Panc1 (cell line): Measurements from ENCODE around the gene R3HDM2.

ENCODE experiments used
- CTCF ChIP-seq: fragments of 450-650 bp; IDR thresholded peaks from 2 replicates; pipeline ENCODE4 v1.5.1; 2017; ENCODE audit warnings: mild to moderate bottlenecking
- POLR2AphosphoS5 ChIP-seq: IDR thresholded peaks from 2 replicates; pipeline ENCODE4 v1.6.1; 2012; ENCODE audit warnings: mild to moderate bottlenecking, low read depth, low read length, moderate library complexity
- SIN3A ChIP-seq: IDR thresholded peaks from 2 replicates; pipeline ENCODE4 v1.6.1; 2012; ENCODE audit warnings: low read depth, mild to moderate bottlenecking, low read length, moderate library complexity, borderline replicate concordance; ENCODE audit not compliant: insufficient read depth
- TCF7L2 ChIP-seq: IDR thresholded peaks from 2 replicates; pipeline ENCODE4 v1.6.1; 2011; ENCODE audit warnings: mild to moderate bottlenecking, low read depth, low read length, inconsistent platforms

- TF ChIP-seq CTCF = no peak
- no peak for TF ChIP-seq POLR2AphosphoS5
- TF ChIP-seq SIN3A = no peak
- TF ChIP-seq TCF7L2 = no peak
Observed at GRCh38 chr12:57450057-57450456, 19.2 kb upstream of the R3HDM2 start.
